T-helper 1 cell treated with Interleukin-12 subunit alpha and Interleukin-12 subunit beta and Interleukin-4 antibody, amounts not matched to agents 30 ng/mL and 1 ng/mL, for 36 hours (primary cell): ENCODE measurements around the gene GNG12. TPM values are rescaled to one million over a fixed set of nuclear protein-coding genes. Genes with fewer than 3 reads are reported as not detected.

Source experiments
- intact Hi-C: fragments of 100-400 bp; cut with micrococcal nuclease; formaldehyde crosslinking; loops from one replicate; pipeline ENCODE4 v1.15.1; 2024
- total RNA-seq: library from RNA; stranded (reverse); gene quantifications from 2 replicates; pipeline ENCODE4 v1.2.3, GENCODE V29; 2022

Gene GNG12
- total RNA-seq: 0.12 TPM in 1 of 2 replicates, not detected in the other

GRCh38 chr1:67832737-67833601, at the start of gene GNG12:
Gene GNG12, minus strand, starts transcription at chr1:67833467. Its CDS starts 125,781 bp downstream, at chr1:67707686.
- intact Hi-C loops: no loop called here

GRCh38 chr1:67882196-67882958, 49.1 kb upstream of the GNG12 start:
- intact Hi-C loops: no loop called here

- intact Hi-C loops: no loop called here
Measured at GRCh38 chr1:67880056-67880601, 46.9 kb upstream of the GNG12 start.

- intact Hi-C loops: no loop called here
Measured at GRCh38 chr1:67879485-67879884, 46.2 kb upstream of the GNG12 start.

GRCh38 chr1:67874501-67875111, 41.3 kb upstream of the GNG12 start:
- intact Hi-C loops: no loop called here

GRCh38 chr1:67869233-67869632, 36.0 kb upstream of the GNG12 start:
- intact Hi-C loops: no loop called here

- intact Hi-C loops: no loop called here
Measured at GRCh38 chr1:67863637-67864036, 30.4 kb upstream of the GNG12 start.

GRCh38 chr1:67862685-67863084, 29.4 kb upstream of the GNG12 start:
- intact Hi-C loops: no loop called here

GRCh38 chr1:67861856-67862516, 28.7 kb upstream of the GNG12 start:
- intact Hi-C loops: no loop called here

- intact Hi-C loops: no loop called here
Measured at GRCh38 chr1:67860776-67861175, 27.5 kb upstream of the GNG12 start.

- intact Hi-C loops: loop anchor here (10.0 kb wide), 1 partner anchor 1878 kb away; no protein-coding TSS in a partner anchor
Measured at GRCh38 chr1:67856921-67857320, 23.7 kb upstream of the GNG12 start.

- intact Hi-C loops: loop anchor here (10.0 kb wide), 1 partner anchor 1879 kb away; no protein-coding TSS in a partner anchor
Measured at GRCh38 chr1:67855961-67856360, 22.7 kb upstream of the GNG12 start.

- intact Hi-C loops: loop anchor here (10.0 kb wide), 1 partner anchor 1879 kb away; no protein-coding TSS in a partner anchor
Measured at GRCh38 chr1:67855444-67855843, 22.2 kb upstream of the GNG12 start.

GRCh38 chr1:67853704-67854103, 20.4 kb upstream of the GNG12 start:
- intact Hi-C loops: loop anchor here (5.0 to 10.0 kb wide), 3 partner anchors 86 to 1881 kb away; no protein-coding TSS in a partner anchor

GRCh38 chr1:67851800-67852199, 18.5 kb upstream of the GNG12 start:
- intact Hi-C loops: loop anchor here (5.0 to 10.0 kb wide), 3 partner anchors 84 to 1883 kb away; no protein-coding TSS in a partner anchor

GRCh38 chr1:67850611-67851075, 17.4 kb upstream of the GNG12 start:
- intact Hi-C loops: loop anchor here (1.0 to 10.0 kb wide), 5 partner anchors 83 to 1884 kb away; no protein-coding TSS in a partner anchor

- intact Hi-C loops: loop anchor here (1.0 to 10.0 kb wide), 5 partner anchors 83 to 1885 kb away; no protein-coding TSS in a partner anchor
Measured at GRCh38 chr1:67850151-67850551, 16.9 kb upstream of the GNG12 start.

- intact Hi-C loops: no loop called here
Measured at GRCh38 chr1:67847466-67847865, 14.2 kb upstream of the GNG12 start.

- intact Hi-C loops: no loop called here
Measured at GRCh38 chr1:67846538-67846937, 13.3 kb upstream of the GNG12 start.

GRCh38 chr1:67844988-67845387, 11.7 kb upstream of the GNG12 start:
- intact Hi-C loops: no loop called here
